ENCODE measurements around the gene TMEM40. TPM values are rescaled to one million over a fixed set of nuclear protein-coding genes. Genes with fewer than 3 reads are reported as not detected.

TMEM40 gene
- total RNA-seq, 4 donors from 2014 or later: not detected

DNA sequence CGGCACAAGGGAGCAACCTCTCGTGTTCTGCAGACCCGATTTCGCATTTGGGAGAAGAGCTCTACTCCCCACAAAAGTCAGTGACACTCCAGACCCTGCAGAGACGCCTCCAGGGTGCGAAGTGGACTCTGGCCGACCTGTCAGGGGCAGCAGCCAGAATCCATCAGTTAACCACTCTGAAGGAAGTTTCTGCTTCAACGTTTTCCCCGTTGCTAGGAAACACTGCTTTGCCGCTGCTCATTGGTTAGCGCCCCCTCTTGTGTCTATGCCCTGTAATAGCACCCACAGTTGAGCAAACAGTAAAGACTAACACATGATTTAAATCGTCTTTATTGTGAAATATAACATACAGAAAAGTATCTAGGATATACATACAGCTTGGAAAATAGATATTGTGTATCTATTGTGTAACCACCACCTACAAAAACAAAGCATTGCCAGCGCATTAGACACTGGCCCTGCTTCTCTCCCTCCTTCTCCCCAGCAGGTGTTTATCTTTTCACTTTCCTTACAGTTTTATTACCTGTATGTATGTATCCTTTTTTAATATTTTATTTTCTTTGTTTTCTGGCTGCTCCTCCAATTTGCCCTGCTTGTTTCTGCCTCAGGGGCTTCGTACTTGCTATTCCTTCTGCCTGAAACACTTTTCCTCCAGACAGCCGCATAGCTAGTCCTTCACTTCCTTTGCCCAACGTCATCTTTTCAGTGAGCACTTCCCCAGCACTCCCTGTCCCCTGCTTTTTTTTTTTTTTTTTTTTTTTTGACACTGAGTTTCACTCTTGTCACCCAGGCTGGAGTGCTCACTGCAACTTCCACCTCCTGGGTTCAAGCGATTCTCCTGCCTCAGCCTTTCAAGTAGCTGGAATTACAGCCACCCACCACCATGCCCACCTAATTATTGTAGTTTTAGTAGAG, 38.8 kb downstream of the TMEM40 start:
- WGBS, 2 donors: 18 to 20% methylated on average over 17 of the region's 17 CpGs
- Histone ChIP-seq H3K4me3 (peak overlapping the region in 3 of 4 donors; percentile 7 to 43 (median 22)), H3K4me1 (peaks cover 0 to 10% (median 3%) of the 10 kb centered on the region in 4 donors), H3K36me3 (no peaks in the 10 kb centered on the region), H3K27me3 (no peaks in the 10 kb centered on the region), H3K9me3 (no peaks in the 10 kb centered on the region), H3K27ac (peak overlapping the region in 2 of 4 donors; percentile 48 to 62)
- DNase-seq (ENCODE audit: low spot score in 2 of 2): peak; percentile 45 to 80
- TF ChIP-seq POLR2A (IDR thresholded peaks at IDR 0.05) (no peak), EP300 (IDR thresholded peaks at IDR 0.05) (peak in 1 of 2 donors; percentile 46)
- TF ChIP-seq, protein P1, sequence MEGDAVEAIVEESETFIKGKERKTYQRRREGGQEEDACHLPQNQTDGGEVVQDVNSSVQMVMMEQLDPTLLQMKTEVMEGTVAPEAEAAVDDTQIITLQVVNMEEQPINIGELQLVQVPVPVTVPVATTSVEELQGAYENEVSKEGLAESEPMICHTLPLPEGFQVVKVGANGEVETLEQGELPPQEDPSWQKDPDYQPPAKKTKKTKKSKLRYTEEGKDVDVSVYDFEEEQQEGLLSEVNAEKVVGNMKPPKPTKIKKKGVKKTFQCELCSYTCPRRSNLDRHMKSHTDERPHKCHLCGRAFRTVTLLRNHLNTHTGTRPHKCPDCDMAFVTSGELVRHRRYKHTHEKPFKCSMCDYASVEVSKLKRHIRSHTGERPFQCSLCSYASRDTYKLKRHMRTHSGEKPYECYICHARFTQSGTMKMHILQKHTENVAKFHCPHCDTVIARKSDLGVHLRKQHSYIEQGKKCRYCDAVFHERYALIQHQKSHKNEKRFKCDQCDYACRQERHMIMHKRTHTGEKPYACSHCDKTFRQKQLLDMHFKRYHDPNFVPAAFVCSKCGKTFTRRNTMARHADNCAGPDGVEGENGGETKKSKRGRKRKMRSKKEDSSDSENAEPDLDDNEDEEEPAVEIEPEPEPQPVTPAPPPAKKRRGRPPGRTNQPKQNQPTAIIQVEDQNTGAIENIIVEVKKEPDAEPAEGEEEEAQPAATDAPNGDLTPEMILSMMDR (IDR thresholded peaks at IDR 0.05): peak; percentile 83 to 93 (median 89)

DNA sequence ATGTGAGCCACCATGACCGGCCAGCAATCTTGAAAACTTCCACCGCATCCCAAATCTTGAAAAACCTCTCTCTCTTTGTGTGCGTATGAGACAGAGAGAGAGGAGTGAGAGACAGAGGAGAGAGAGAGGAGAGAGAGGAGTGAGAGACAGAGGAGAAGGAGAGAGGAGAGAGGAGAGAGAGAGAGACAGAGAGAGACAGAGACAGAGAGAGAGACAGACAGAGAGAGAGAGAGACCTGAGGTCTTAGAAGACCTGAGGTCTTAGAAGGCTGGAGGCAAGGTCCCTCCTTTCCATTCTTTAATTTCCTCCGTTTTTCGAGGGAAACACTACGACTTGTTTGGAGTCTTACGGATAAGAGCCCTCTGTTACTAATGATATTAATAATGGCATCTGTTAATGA, 39.5 kb downstream of the TMEM40 start:
- 37 to 45% methylated on average over 7 of the region's 7 CpGs for WGBS, 2 donors
- peak overlapping the region in 2 of 4 donors; percentile 48 to 62 for H3K27ac ChIP-seq
- peak overlapping the region in 3 of 4 donors; percentile 7 to 43 (median 22) for H3K4me3 ChIP-seq
- peaks cover 0 to 10% (median 3%) of the 10 kb centered on the region in 4 donors for H3K4me1 ChIP-seq
- H3K36me3 ChIP-seq: no peaks in the 10 kb centered on the region
- no peaks in the 10 kb centered on the region for H3K9me3 ChIP-seq
- TF ChIP-seq POLR2A (IDR thresholded peaks at IDR 0.05) (no peak), EP300 (IDR thresholded peaks at IDR 0.05) (no peak)
- TF ChIP-seq, protein P1 (IDR thresholded peaks at IDR 0.05): no peak
- DNase-seq (ENCODE audit: low spot score in 2 of 2): no peak
- no peaks in the 10 kb centered on the region for H3K27me3 ChIP-seq

DNA sequence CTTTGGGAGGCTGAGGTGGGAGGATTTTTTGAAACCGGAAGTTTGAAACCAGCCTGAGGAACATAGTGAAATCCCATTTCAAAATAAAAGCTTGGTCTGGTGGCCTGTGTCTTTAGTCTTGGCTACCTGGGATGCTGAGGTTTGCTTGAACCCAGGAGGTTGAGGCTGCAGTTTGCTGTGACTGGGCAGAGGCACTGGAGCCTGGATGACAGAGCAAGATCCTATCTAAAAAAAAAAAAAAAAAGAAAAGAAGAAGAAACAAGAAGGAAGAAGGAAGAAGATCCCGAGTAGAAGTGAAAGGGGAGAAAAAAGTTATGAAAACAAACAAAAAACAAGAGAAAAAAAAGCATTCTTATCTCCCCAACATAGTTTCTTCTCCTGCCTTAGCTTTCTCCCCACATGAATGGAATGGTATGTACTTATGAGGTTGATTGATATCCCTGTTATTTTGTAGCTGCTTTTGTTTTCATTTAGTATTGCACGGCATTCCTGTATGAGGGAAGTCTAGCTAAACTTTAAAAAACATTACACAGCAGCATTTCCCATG, 42.4 kb downstream of the TMEM40 start:
- no peak for TF ChIP-seq EP300 (IDR thresholded peaks at IDR 0.05)
- TF ChIP-seq, protein P1 (IDR thresholded peaks at IDR 0.05): no peak
- no peak for TF ChIP-seq POLR2A (IDR thresholded peaks at IDR 0.05)
- no peak for DNase-seq (ENCODE audit: low spot score in 2 of 2)
- Histone ChIP-seq H3K9me3 (no peaks in the 10 kb centered on the region), H3K36me3 (no peaks in the 10 kb centered on the region), H3K4me1 (peaks cover 0 to 10% (median 3%) of the 10 kb centered on the region in 4 donors), H3K27me3 (no peaks in the 10 kb centered on the region), H3K27ac (no peak overlapping the region), H3K4me3 (no peak overlapping the region)
- WGBS, 2 donors: 23 to 27% methylated on average over 3 of the region's 3 CpGs

DNA sequence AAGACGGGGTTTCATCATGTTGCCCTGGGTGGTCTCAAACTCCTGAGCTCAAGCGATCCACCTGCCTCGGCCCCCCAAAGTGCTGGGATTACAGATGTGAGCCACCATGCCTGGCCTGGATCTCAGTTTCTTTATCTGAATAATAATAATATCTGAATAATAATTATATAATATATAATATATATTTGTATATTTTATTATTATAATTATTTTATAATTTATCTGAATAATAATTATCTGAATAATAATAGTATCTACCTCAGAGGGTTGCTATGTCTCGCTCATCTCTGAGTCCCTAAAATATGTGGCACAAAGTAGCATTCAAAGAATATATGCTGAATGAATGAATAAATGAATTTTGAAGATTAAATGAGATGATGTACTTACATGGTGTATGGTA, 44.8 kb downstream of the TMEM40 start:
- Histone ChIP-seq H3K27ac (no peak overlapping the region), H3K36me3 (no peaks in the 10 kb centered on the region), H3K4me1 (no peaks in the 10 kb centered on the region), H3K27me3 (no peaks in the 10 kb centered on the region), H3K4me3 (no peak overlapping the region), H3K9me3 (no peaks in the 10 kb centered on the region)
- no peak for DNase-seq (ENCODE audit: low spot score in 2 of 2)
- 94 to 96% methylated on average over 4 of the region's 4 CpGs for WGBS, 2 donors
- TF ChIP-seq EP300 (IDR thresholded peaks at IDR 0.05) (no peak), POLR2A (IDR thresholded peaks at IDR 0.05) (no peak)
- TF ChIP-seq, protein P1 (IDR thresholded peaks at IDR 0.05): no peak

DNA sequence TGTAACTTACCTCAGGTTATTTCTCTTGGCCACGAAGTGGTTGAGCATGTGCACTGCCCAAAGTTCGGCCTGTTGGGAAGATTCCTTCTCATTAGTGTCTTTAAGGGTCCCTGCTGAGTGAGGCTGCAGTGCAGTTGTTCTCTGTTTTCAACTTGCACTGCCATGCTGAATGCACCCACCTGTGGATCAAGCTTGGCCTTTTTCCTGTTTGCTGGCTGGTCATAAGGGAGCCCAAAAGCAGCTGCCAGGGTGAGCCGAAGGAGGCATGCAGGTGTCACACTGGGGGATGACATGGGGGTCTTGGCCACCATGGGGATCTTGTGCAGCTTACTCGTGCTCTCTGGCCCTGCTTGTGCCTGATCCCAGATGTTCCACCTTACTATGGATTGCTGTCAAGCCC, 49.0 kb downstream of the TMEM40 start:
- Histone ChIP-seq H3K4me1 (peaks cover 0 to 11% (median 0%) of the 10 kb centered on the region in 4 donors), H3K27me3 (no peaks in the 10 kb centered on the region), H3K4me3 (no peak overlapping the region), H3K9me3 (no peaks in the 10 kb centered on the region), H3K36me3 (no peaks in the 10 kb centered on the region), H3K27ac (no peak overlapping the region)
- 81 to 91% methylated on average over 4 of the region's 4 CpGs for WGBS, 2 donors
- TF ChIP-seq EP300 (IDR thresholded peaks at IDR 0.05) (no peak), POLR2A (IDR thresholded peaks at IDR 0.05) (no peak)
- TF ChIP-seq, protein P1 (IDR thresholded peaks at IDR 0.05): no peak
- DNase-seq (ENCODE audit: low spot score in 2 of 2): no peak
